ENCODE results near the gene GALNT17.
"Not testable (repeated sequence)": the region's sequence is repeated elsewhere in the genome, so short reads cannot be mapped to it uniquely, and the experiment has no call there.

The GALNT17 gene

DNA sequence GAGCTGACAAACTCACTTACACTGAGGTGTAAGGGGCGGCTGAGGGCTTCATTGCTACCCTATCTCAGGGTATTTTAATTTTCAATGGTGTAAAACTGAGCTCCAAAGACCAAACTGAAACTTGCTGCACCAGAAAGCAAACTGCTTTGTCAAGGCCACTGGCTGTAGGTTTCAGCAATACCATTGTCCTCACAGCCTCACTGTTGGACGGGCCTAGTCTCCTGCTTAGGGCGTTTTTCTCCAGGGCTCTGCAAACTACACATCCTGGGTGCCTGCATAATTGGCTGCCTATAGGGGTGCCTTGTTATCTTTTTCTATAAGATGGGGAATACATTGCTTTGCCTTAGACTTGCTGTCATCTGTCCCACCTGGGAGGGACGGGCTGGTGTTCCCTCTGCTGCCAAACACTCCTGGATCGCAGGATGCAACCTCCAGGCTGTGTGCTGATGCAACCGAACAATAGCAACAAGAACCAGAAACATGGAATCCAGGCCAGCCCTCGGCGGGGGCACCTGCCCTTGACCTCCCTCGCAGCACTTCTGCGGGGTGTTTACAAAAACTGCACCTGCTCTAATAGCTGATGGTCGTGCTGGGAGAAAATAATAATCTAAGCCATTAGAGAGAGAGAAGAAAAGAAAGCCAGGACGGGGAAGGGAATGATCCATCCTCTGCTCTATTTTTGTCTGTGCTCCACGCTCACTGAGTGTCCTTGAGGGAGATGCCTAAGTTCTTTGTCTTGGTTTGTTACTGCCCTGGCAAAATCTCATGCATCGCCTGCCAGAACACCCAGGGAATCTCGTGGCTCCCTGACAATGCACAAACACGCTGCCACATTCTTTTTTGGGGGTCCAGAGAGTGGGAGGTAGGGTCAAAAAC is 104.5 kb downstream of the GALNT17 start:
- no peak for DNase-seq (ENCODE audit: low read depth in 2 of 2)

DNA sequence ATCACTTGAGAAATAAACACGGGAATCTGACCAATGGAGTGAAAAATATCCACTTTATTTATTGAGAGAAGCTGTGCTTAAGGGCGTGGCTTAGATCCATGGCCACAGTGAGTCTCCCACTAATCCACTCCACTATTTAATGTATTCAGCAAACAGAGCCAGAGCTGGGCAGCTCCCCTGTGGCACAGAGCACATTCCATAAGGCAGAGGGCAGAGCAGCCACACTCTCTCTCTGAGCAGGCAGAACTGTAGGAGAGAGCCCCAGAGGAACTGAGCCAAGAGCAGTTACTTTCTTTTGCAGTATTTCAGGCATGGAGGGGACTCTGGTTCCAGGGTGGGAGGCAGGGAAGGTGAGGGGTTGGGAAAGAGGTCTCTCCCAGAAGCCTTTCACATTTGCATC is 106.0 kb downstream of the GALNT17 start:
- no peak for DNase-seq (ENCODE audit: low read depth in 2 of 2)

DNA sequence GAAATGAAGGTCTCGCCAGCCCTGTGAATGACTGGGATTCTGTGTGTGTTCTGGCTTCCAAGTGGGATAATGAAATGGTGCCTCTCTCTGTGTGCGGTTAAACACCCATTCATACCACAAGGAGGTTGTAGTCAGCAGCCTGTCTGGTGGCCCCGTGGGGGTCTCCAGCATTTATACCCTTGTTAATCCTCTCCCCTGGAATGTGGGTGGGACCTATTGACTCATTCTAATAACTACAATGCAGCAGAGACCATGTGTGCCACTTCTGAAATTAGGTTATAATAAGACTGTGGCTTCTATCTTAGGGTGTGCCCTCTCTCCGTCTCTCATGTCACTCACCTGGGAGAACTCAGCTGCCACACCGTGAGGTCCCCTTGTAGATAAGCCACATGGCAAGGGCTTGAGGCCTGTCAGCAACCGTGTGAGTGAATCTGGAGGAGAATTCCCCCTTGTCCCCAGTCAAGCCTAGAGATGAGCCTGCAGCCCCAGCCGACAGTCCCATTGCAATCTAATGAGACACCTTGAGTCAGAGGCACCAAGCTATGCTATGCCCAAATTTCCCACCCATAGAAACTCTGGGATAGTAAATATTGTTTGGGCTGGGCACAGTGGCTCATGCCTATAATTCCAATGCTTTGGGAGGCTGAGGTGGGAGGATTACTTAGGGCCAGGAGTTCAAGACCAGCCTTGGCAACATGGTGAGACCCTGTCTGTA is 106.8 kb downstream of the GALNT17 start:
- DNase-seq (ENCODE audit: low read depth in 2 of 2) = no peak

DNA sequence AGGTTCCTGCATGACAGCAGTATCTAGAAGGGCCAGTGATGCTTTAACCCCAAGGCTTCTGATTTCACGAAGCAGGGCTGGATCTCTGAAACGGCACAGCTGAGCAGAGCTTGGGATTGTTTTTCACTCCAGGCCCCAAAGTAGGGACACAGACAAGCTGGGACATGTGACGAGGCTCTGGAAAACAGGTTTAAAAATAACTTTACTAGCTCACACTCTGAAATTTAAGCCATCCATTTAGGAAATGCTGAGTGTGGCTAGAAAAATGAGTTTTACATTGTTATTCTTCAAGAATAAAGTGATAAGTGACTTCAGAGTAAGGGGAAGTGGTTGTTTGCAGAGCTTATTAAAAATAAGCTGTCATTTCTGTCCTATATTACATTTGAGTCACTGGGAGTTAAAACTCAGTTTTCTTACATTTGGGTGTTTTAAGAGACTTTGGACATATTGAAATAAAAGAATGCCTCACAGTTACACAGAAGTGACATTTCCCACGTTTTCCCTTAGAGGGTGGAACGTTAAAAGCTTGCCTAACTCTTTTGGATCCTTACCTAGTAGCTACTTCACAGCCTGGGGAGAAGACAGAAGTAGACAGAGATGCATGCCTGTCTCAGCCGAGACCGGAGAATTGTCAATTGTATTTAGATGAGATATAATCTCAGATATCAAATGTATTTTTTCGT is 107.8 kb downstream of the GALNT17 start:
- no peak for DNase-seq (ENCODE audit: low read depth in 2 of 2)

DNA sequence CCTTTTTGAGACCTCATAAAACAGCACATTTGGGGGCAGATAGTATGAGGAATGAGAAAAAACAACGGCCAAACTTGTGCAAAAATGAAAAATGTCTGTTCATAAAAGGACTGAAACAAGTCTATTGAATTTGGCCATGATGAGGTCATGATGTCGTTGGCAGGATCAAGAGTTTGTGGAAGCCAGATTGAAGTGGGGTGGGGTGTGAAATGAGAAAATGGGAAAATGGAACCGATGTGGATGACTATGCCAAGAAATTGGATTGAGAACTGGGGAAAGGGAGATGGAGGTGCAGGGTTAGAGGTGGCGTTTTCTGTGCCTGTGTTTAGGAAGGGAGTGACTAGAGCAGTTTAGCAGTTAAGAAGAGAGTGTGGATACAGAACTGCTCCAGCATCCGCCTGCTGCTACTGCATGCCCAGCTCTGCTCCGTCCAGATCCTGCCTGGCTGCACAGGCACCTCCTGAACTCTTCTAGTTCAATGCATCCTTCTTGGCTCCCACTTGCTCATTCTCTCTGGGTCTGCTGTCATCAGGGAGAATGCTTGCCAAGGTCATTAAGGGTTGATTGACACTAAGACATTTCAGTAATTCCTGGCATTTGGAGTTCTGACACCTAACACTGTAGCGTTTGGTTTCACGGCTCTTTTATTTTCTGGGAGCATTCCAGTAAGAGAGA is 111.9 kb downstream of the GALNT17 start:
- DNase-seq (ENCODE audit: low read depth in 2 of 2) = no peak

DNA sequence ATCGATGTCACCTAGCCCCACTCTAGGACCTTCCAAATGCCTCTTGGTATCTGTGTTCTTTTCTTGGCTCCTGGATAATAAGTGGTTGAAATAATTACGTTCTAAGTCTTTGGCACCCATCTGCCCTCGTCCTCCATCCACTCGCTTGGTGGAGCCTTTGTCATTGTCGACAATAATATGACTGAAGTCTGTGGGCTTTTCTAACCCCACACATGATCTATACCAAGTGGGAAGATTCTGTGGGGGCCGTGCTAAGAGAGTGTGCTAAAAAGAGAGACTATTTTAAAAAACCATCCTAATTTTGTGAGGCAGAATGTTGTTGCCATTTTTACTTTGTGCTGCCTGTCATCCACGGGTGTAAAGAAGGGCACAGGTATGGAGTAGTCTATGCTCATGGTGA is 113.1 kb downstream of the GALNT17 start:
- no peak for DNase-seq (ENCODE audit: low read depth in 2 of 2)

DNA sequence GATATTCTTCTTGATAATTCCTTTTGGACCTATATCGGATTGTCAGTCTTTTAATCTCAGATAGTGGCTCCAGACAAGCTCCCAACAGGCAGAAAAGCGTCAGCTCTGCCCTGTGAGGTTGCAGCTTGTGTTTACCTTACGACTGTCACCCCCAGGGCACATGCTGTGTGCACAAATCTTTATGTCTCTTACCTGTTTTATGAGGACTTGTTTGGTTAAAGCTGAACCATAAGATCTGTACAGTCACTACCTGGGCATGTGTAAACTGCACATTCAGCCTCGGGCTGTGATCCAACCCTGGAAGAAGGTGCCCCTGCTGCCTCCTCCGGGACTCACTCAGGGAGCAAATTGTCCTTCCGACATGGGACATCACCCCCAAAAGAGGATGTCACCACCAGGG is 119.8 kb downstream of the GALNT17 start:
- DNase-seq (ENCODE audit: low read depth in 2 of 2) = no peak

DNA sequence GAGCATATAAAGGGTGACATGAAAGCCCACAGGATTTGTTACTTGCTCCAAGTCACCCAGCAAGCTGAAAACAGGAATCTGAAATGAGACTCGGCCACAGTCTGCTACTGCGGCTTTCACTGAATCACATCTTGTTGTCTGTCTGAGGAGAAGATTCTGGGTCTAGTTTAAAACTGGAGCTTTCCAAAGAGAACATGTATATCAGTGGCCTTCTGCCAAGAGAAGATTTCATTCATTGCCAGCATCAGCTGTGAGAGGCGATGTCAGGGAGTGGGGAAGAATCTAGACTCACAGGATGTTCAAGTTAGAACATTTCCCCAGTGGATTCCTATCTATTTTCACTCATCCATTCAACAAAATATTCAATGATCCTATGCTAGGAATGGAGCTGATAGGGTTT is 122.8 kb downstream of the GALNT17 start:
- no peak for DNase-seq (ENCODE audit: low read depth in 2 of 2)

DNA sequence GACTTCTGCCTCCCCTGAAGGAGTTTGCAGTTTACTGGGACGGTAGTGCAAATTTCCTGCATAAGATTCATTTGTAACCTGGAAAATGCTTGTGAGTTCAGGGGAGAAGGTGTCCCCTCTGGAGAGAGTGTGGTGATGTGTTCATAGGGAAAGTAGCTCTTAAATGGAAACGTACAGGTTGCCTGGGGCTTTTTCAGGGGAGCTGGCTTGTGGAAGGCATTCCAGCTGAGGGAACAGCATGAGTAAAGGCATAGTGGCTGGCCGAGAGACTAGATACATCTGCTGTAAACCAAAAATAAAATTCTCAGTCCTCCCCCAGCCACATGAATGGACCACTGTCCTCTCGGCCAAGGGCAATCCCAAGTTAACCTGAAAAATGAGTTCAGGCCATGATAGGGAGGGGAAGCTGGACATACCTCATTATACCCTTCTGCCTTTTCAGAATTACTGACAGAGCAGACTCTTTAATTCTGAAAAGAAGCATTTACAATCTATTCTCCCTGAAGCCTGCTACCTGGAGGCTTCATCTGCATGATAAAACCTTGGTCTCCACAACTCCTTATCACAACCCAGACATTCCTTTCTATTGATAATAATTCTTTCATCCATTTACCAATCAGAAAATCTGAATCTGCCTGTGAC is 123.7 kb downstream of the GALNT17 start:
- no peak for DNase-seq (ENCODE audit: low read depth in 2 of 2)

DNA sequence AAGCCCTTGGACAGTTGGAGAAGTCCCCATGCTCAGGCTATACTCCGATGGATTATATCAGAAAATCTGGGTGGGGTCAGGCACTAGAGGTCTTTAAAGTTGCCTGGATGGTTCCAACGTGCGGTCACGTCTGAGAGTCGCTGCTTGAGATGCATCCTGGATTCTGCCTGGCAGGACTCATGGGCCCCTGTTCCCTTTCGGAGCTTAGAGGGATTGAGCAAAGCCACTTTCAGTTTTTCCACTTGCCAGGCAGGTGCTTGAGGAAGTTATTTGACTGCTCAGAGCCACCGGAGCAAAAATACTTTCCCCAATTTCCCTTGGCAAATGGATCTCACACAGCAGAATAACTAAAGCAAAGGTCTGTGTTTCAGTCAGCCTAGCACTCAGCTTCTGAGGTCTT is 129.1 kb downstream of the GALNT17 start:
- no peak for DNase-seq (ENCODE audit: low read depth in 2 of 2)

DNA sequence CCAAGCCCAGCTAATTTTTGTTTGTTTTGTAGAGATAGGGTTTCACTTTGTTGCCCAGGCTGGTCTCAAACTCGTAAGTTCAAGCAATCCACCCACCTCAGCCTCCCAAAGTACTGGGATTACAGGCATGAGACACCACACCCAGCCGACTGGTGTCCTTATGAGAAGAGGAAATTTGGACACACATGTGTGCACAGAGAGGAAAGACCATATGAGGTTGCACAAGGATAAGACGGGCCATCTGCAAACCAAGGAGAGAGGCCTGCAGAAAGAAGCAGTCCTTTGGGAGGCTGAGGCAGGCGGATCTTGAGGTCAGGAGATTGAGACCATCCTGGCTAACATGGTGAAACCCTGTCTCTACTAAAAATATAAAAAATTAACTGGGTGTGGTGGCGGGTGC is 130.9 kb downstream of the GALNT17 start:
- DNase-seq (ENCODE audit: low read depth in 2 of 2) = not testable (repeated sequence)

DNA sequence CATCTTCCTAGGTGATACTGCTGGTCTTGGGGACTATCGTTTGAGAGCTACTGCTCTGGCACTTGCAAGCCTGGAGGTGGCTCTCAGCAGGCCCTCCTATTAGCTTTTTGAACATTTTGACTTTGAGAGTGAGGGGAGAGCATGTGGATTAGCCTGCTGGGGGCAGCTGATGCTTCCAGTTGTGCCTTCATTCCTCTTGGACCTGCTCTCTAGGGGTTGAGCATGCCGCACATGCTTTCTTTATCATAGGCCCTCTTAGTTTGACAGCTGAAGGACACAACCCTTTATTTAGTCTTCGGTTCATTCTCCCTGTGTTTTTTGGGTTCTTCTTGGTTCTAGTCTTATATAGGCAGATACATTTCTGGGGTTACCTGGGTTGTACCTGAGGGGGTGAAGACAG is 132.1 kb downstream of the GALNT17 start:
- no peak for DNase-seq (ENCODE audit: low read depth in 2 of 2)

DNA sequence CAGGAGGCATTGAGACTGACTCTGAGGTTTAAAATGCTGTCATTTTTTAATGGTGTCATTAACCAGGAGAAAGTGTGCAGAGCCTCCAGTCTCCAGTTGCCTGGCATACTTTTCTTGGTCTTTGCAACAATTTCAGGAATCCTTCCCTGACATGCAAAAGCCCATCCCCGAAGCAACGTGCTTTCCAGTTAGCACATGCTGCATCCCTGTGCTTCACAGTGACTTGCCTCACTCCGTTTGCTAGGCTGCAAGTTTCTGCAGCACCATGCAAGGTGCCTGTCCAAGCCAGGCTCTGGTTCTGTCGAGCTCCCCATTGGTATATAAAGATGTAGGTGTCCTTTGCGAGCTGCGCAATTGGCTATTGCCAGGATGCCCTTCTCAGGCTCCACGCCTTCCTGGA is 135.0 kb downstream of the GALNT17 start:
- no peak for DNase-seq (ENCODE audit: low read depth in 2 of 2)

DNA sequence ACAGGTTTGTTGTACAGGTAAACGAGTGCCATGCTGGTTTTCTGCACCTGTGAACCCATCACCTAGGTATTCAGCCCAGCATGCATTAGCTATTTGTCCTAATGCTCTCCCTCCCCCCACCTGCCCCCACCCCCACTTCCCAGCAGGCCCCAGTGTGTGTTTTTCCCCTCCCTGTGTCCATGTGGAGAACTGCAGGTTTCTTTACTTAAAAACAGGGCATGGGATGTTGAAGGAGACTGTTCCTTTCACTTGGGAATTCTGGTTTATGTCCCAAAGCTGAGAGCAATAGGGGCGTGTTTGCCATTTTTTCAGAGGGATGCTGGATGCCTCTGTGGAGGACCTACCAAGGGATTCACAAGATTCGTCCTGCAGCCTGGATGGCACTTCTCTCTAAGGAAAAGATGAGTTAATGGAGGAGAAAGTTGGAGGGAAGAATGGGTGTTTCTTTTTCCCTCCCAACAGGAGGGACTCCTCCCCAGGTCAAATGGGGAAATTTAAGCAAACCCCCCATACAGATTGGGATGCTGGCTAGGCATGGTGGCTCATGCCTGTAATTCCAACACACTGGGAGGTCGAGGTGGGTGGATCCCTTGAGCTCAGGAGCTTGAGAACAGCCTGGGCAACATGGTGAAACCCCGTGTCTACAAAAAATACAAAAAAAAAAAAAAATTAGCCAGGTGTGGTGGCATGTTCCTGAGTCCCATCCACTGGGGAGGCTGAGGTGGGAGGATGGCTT is 136.0 kb downstream of the GALNT17 start:
- DNase-seq (ENCODE audit: low read depth in 2 of 2) = no peak

DNA sequence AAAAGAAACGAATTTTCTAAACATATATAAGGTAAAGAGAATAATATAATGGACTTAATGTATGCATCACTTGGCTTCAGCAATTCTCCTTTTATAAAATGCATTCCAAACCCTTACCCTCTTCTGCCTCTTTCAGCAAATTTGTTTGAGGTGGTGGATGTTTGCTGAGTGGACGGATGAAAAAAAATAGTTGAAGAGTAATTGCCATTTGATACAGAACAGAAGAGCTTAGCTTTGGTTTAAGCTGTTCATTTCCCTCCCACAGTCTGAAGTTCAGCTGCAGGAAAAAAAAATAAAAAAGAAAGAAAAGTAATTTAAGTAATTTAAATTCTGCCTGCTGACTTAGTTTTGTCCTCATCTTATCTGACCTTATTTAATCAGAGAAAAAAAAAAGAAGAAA is 138.6 kb downstream of the GALNT17 start:
- DNase-seq (ENCODE audit: low read depth in 2 of 2) = no peak

DNA sequence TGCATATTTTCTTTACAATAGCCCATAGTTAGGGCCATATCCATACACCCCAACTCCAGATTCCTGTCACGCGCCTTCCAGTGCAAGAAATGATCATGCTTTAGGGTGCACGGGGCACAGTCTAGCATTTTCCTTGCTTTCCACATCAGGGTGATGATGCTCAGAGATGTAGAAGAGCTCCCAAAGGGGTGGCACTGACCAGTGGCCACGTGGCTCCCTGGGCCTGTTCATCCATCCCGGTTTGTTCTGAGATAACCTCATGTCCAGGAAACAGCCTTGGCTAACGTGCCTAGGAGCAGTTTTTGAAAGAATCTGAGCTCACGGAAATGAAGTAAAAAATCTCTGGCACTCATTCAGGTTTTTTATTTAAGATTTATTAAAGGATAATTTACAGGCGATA is 139.3 kb downstream of the GALNT17 start:
- no peak for DNase-seq (ENCODE audit: low read depth in 2 of 2)

DNA sequence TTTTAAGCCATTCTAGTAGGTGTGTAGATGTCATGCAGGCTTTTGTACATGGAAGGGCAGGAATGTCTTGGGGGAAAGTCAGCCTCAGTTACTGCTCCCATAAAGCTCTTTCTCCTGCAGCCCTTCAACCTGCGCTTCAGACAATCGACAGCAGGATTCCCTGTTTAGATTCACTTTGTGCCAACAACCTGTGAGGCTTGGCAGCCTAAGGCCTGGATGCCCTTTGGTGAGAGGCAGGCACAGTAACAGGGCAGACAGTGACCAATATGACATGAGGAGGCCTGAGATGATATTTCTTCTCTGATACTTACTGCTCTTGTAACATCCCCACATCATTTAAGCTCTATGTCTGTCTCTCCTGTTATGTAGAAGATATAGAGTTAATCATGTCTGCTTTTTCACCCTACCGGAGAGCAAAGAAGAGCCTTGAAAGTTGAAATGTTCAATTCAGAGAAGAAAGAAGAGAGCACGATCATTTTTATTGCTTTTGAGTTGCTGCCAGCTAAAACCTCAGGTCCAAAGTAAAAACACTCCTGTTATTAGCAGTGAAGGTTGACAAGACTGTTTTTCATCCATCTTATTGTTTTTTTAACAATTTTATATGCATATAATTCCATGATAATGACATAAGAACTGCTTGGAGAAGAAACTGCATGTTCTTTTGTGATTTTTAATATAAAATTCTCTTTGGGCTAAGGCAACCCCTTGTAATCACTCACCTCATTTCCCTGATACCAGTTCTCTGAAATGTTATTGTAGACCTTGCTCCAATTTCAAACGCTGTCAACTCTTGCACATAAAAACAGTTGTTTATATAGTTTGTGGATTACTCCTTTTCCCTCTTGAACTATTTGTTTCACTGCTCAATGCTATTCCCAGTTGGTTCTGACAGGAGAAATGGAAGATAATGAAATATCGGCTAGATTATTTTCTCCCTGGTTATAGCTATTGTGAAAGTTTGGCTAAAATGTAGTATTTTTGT is 140.9 kb downstream of the GALNT17 start:
- DNase-seq (ENCODE audit: low read depth in 2 of 2) = no peak

DNA sequence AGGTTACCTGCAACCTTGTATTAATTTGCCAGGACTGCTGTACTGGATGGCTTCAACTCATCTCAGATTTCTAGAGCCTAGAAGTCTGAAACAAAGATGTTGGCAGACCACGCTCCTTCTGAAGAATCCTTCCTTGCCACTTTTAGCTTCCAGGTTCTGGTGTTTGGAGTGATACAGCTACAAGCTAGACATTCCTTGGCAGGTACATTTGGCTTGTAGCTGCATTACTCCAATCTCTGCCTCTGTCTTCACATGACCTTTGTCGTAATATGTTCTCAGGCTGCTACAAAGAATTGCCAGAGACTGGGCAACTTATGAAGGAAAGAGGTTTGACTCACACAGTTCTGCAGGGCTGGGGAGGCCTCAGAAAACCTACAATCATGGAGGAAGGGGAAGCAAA is 146.3 kb downstream of the GALNT17 start:
- DNase-seq (ENCODE audit: low read depth in 2 of 2) = no peak

DNA sequence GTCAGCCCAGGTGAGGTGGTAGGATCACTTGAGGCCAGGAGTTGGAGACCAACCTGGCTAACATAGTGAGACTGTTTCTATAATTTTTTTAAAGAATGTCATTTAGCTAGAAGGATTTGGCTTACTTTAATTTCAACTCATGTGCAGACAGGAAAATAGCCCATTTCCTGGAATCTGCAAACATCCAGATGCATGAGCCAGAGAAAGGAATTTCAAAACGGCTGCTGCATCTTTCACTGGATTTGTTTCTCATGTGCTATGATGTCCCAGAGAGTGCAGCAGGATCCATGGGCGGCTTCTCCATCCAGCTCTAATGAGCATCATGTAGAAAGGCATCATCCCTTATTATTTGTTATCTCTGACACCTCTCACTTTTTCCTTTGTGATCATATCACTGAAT is 149.3 kb downstream of the GALNT17 start:
- DNase-seq (ENCODE audit: low read depth in 2 of 2) = no peak

DNA sequence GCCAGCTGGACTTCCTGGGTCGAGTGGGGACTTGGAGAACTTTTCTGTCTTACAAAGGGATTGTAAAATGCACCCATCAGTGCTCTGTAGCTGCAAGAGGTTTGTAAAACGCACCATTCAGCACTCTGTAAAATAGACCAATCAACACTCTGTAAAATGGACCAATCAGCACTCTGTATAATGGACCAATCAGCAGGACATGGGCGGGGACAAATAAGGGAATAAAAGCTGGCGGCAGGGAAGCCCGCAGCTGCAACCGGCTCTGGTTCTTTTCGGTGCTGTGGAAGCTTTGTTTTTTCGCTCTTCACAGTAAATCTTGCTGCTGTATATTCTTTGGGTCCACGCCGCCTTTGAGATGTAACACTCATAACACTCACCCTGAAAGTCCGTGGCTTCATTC is 151.9 kb downstream of the GALNT17 start:
- no peak for DNase-seq (ENCODE audit: low read depth in 2 of 2)
